ENCODE data around the gene DCLRE1C.
"Not testable (repeated sequence)": the region's sequence is repeated elsewhere in the genome, so short reads cannot be mapped to it uniquely, and the experiment has no call there.

Gene DCLRE1C

GRCh38 chr10:14954001-14954770 is at the start of gene DCLRE1C:
TSS of gene DCLRE1C (minus strand) at chr10:14954096. CDS start at chr10:14954010, 86 bp downstream.
- in situ Hi-C loops (cut with HindIII; ENCODE audit: low sequenced_read_pairs), result no loop called here

- in situ Hi-C loops (cut with HindIII; ENCODE audit: low sequenced_read_pairs), result no loop called here
These were observed 42.2 kb upstream of the DCLRE1C start for GRCh38 chr10:14995964-14996565.

- in situ Hi-C loops (cut with HindIII; ENCODE audit: low sequenced_read_pairs), result not testable (repeated sequence)
These were observed 39.9 kb upstream of the DCLRE1C start for GRCh38 chr10:14993500-14994455.

GRCh38 chr10:14992336-14992735 is 38.4 kb upstream of the DCLRE1C start:
- in situ Hi-C loops (cut with HindIII; ENCODE audit: low sequenced_read_pairs), result not testable (repeated sequence)

GRCh38 chr10:14991035-14991749 is 37.3 kb upstream of the DCLRE1C start:
- in situ Hi-C loops (cut with HindIII; ENCODE audit: low sequenced_read_pairs), result not testable (repeated sequence)

GRCh38 chr10:14989552-14989951 is 35.7 kb upstream of the DCLRE1C start:
- in situ Hi-C loops (cut with HindIII; ENCODE audit: low sequenced_read_pairs), result not testable (repeated sequence)

GRCh38 chr10:14982744-14983143 is 28.8 kb upstream of the DCLRE1C start:
- in situ Hi-C loops (cut with HindIII; ENCODE audit: low sequenced_read_pairs), result no loop called here

GRCh38 chr10:14975672-14976273 is 21.9 kb upstream of the DCLRE1C start:
- in situ Hi-C loops (cut with HindIII; ENCODE audit: low sequenced_read_pairs), result no loop called here

GRCh38 chr10:14974153-14974998 is 20.5 kb upstream of the DCLRE1C start:
- in situ Hi-C loops (cut with HindIII; ENCODE audit: low sequenced_read_pairs), result not testable (repeated sequence)

- in situ Hi-C loops (cut with HindIII; ENCODE audit: low sequenced_read_pairs), result no loop called here
These were observed 18.1 kb upstream of the DCLRE1C start for GRCh38 chr10:14971867-14972448.

- in situ Hi-C loops (cut with HindIII; ENCODE audit: low sequenced_read_pairs), result no loop called here
These were observed 14.0 kb upstream of the DCLRE1C start for GRCh38 chr10:14967897-14968296.

GRCh38 chr10:14959221-14960057 is 5.5 kb upstream of the DCLRE1C start, which contains the start of gene MEIG1:
TSS of gene MEIG1 (plus strand) at chr10:14959388. CDS start at chr10:14966469, 7,081 bp downstream.
- in situ Hi-C loops (cut with HindIII; ENCODE audit: low sequenced_read_pairs), result no loop called here

GRCh38 chr10:14958872-14959220 is 5.0 kb upstream of the DCLRE1C start:
- in situ Hi-C loops (cut with HindIII; ENCODE audit: low sequenced_read_pairs), result no loop called here

- in situ Hi-C loops (cut with HindIII; ENCODE audit: low sequenced_read_pairs), result no loop called here
These were observed 1.0 kb upstream of the DCLRE1C start for GRCh38 chr10:14954934-14955333.

GRCh38 chr10:14953424-14954000 is 384 bp downstream of the DCLRE1C start:
- in situ Hi-C loops (cut with HindIII; ENCODE audit: low sequenced_read_pairs), result no loop called here

GRCh38 chr10:14952851-14953423 is 959 bp downstream of the DCLRE1C start:
- in situ Hi-C loops (cut with HindIII; ENCODE audit: low sequenced_read_pairs), result no loop called here

GRCh38 chr10:14949291-14949690 is 4.6 kb downstream of the DCLRE1C start:
- in situ Hi-C loops (cut with HindIII; ENCODE audit: low sequenced_read_pairs), result no loop called here

Measured in DLD1 (cell line).